Spleen (tissue), 11 donors: ENCODE data around the gene CRTC3. TPM values are rescaled to one million over a fixed set of nuclear protein-coding genes. Genes with fewer than 3 reads are reported as not detected.

Experiments used
- DNase-seq: peaks from one replicate; pipeline ENCODE4 v3.0.0-alpha.2; 2020
- H3K27ac ChIP-seq, 8 donors: fragments of 200-600 bp; sonication (generic) in 7 of 8; 1 replicate in 4 of 8; 2 replicates in 4 of 8; pipeline versions ENCODE4 v1.5.0 to v1.8.0; 2016 to 2021; ENCODE audit warnings: inconsistent platforms in 4 of 8, mild to moderate bottlenecking in 4 of 8, moderate library complexity in 1 of 8
- H3K27me3 ChIP-seq, 7 donors: fragments of 200-600 bp; sonication (generic) in 6 of 7; replicated peaks in 1 of 7; 1 replicate in 4 of 7; 2 replicates in 3 of 7; pipeline versions ENCODE4 v1.5.0 to v1.8.0; 2016 to 2021; ENCODE audit warnings: inconsistent platforms in 3 of 7, mild to moderate bottlenecking in 1 of 7
- H3K36me3 ChIP-seq, 6 donors: fragments of 200-600 bp; sonication (generic) in 5 of 6; 1 replicate in 4 of 6; 2 replicates in 2 of 6; pipeline versions ENCODE4 v1.5.0 to v1.8.0; 2016 to 2021; ENCODE audit warnings: inconsistent platforms in 2 of 6
- H3K4me1 ChIP-seq, 6 donors: fragments of 200-600 bp; sonication (generic) in 5 of 6; 1 replicate in 3 of 6; 2 replicates in 3 of 6; pipeline versions ENCODE4 v1.5.0 to v1.8.0; 2016 to 2021; ENCODE audit warnings: inconsistent platforms in 3 of 6
- H3K4me3 ChIP-seq, 8 donors: fragments of 200-600 bp; sonication (generic) in 7 of 8; 1 replicate in 4 of 8; 2 replicates in 4 of 8; pipeline versions ENCODE4 v1.5.0 to v1.8.0; 2016 to 2021; ENCODE audit warnings: inconsistent platforms in 4 of 8, mild to moderate bottlenecking in 4 of 8, moderate library complexity in 2 of 8
- H3K9me3 ChIP-seq, 8 donors: fragments of 200-600 bp; sonication (generic) in 7 of 8; 1 replicate in 4 of 8; 2 replicates in 4 of 8; pipeline versions ENCODE4 v1.5.0 to v1.8.0; 2016 to 2021; ENCODE audit warnings: inconsistent platforms in 4 of 8
- CTCF ChIP-seq, 11 experiments: fragments of 200-600 bp in 7 of 11; fragments of 450-650 bp in 4 of 11; sonication (generic) in 4 of 11; IDR thresholded peaks in 8 of 11; conservative IDR thresholded peaks in 3 of 11; 1 replicate in 7 of 11; 2 replicates in 4 of 11; pipeline versions ENCODE4 v1.4.0 to v1.8.0; 2016 to 2021; ENCODE audit warnings: antibody characterized with exemption in 11 of 11, inconsistent platforms in 4 of 11, mild to moderate bottlenecking in 1 of 11
- POLR2A ChIP-seq, 3 donors: fragments of 450-650 bp; IDR thresholded peaks; one replicate each; pipeline ENCODE4 v1.5.1; 2017; ENCODE audit warnings: antibody characterized with exemption in 3 of 3, mild to moderate bottlenecking in 1 of 3
- POLR2AphosphoS5 ChIP-seq, 3 donors: sonication (generic); formaldehyde crosslinking; IDR thresholded peaks; one replicate each; pipeline ENCODE4 v1.5.1; 2017; ENCODE audit warnings: antibody characterized with exemption in 3 of 3
- WGBS, 5 donors: extraction: QIAGEN DNeasy Blood & Tissue Kit in 3 of 5; methylation state at CpG; one replicate each; pipeline versions ENCODE4 v1.1.5 to v1.1.7; 2013 to 2018; 5-methylcytosine and 5-hydroxymethylcytosine counted together
- intact Hi-C: fragments of 100-400 bp; cut with DNase I; formaldehyde crosslinking; loops from one replicate; pipeline ENCODE4 v1.15.0; 2023; ENCODE audit warnings: low total_unique reads
- polyA plus RNA-seq, 3 donors: library from polyadenylated mRNA; stranded (reverse); fragments of 200-250 nt; gene quantifications; one replicate each; pipeline ENCODE4 v1.2.1, GENCODE V29; 2013
- total RNA-seq, 7 donors: library from RNA; depleted of rRNA in 3 of 7; stranded (reverse); fragments of >200 nt in 3 of 7; fragmentation: NEBNext Ultra II Directional in 4 of 7; extraction: Animal tissue kit (Norgen Biotek cat#: 25700) in 4 of 7; gene quantifications; one replicate each; pipeline versions ENCODE4 v1.1.0 to v1.2.1, GENCODE V29; 2016 to 2021
- donor health status: healthy with polysubstance abuse.
- donor health status: DM: no; HTN: no; CAD: no; lungs with moderate emphysema.
- donor health status: DM: no; HTN: no; CAD: no.
- donor health status: Bipolar disorder and iron deficiency.
- donor health status: healthy.
- donor health status: DM: no; HTN: no; CAD: no.
- donor health status: DM: yes; HTN: yes; CAD: no.

Gene CRTC3
- total and polyA plus RNA-seq, 10 donors: 7.7 to 51.2 (median 43.4) TPM

GRCh38 chr15:90691369-90691768, 161.6 kb downstream of the CRTC3 start:
- 80 to 89% (median 88%) methylated on average over 4 of the region's 4 CpGs for WGBS, 5 donors
- peaks cover 0 to 25% (median 12%) of the 10 kb centered on the region in 6 donors for H3K4me1 ChIP-seq
- intact Hi-C loops: loop anchor here (5.0 kb wide), 1 partner anchor 44 kb away; no protein-coding TSS in a partner anchor
- no peaks in the 10 kb centered on the region for H3K27me3 ChIP-seq
- peaks cover 0 to 15% (median 9%) of the 10 kb centered on the region in 8 donors for H3K9me3 ChIP-seq
- H3K4me3 ChIP-seq: no peak overlapping the region
- peak overlapping the region in 1 of 8 donors; percentile 4 for H3K27ac ChIP-seq
- TF ChIP-seq POLR2AphosphoS5 (IDR thresholded peaks at IDR 0.05): no peak
- peak in 1 of 11 experiments; percentile 6 for TF ChIP-seq CTCF (IDR thresholded peaks at IDR 0.05 in 8 of 11, conservative IDR thresholded peaks at IDR 0.05 in 3 of 11)
- no peaks in the 10 kb centered on the region for H3K36me3 ChIP-seq
- DNase-seq: no peak

GRCh38 chr15:90691982-90692773, 162.5 kb downstream of the CRTC3 start:
- no peak overlapping the region for H3K4me3 ChIP-seq
- DNase-seq: no peak
- no peak for TF ChIP-seq POLR2A (IDR thresholded peaks at IDR 0.05)
- TF ChIP-seq POLR2AphosphoS5 (IDR thresholded peaks at IDR 0.05): no peak
- TF ChIP-seq CTCF (IDR thresholded peaks at IDR 0.05 in 8 of 11, conservative IDR thresholded peaks at IDR 0.05 in 3 of 11): no peak
- 77 to 89% (median 79%) methylated on average over 4 of the region's 4 CpGs for WGBS, 5 donors
- H3K27me3 ChIP-seq: no peaks in the 10 kb centered on the region
- H3K36me3 ChIP-seq: no peaks in the 10 kb centered on the region
- peaks cover 0 to 15% (median 9%) of the 10 kb centered on the region in 8 donors for H3K9me3 ChIP-seq
- peaks cover 0 to 17% (median 7%) of the 10 kb centered on the region in 6 donors for H3K4me1 ChIP-seq
- peak overlapping the region in 1 of 8 donors; percentile 6 for H3K27ac ChIP-seq
- intact Hi-C loops: loop anchor here (5.0 kb wide), 1 partner anchor 45 kb away; no protein-coding TSS in a partner anchor

Other genes starting within 250 kb of the CRTC3 start
- 1 to 10 TPM in 6 of 7 donors, under 1 TPM in 1; 0.77 to 4.2 (median 1.8) TPM for gene ZNF774, start 177.6 kb upstream of the CRTC3 start, total RNA-seq
- gene ZNF774, start 177.6 kb upstream of the CRTC3 start, polyA plus RNA-seq: under 1 TPM; 0.17 to 0.29 (median 0.20) TPM
- 100 to 1,000 TPM; 190 to 282 (median 261) TPM for gene IQGAP1, start 141.7 kb upstream of the CRTC3 start, total RNA-seq
- gene IQGAP1, start 141.7 kb upstream of the CRTC3 start, polyA plus RNA-seq: 10 to 100 TPM; 48.1 to 72.0 (median 51.6) TPM
- gene BLM, start 187.4 kb downstream of the CRTC3 start, total RNA-seq: 10 to 100 TPM in 1 of 7 donors, 1 to 10 TPM in 6; 6.2 to 12.0 (median 8.0) TPM
- 10 to 100 TPM in 1 of 3 donors, 1 to 10 TPM in 2; 5.8 to 10.5 (median 6.6) TPM for gene BLM, start 187.4 kb downstream of the CRTC3 start, polyA plus RNA-seq